GM19455 (cell line): ENCODE data around the gene SHOX.
"Not testable (repeated sequence)": the region's sequence is repeated elsewhere in the genome, so short reads cannot be mapped to it uniquely, and the experiment has no call there.

ENCODE experiments used
- ATAC-seq: cut with Tn5 transposase; IDR thresholded peaks from one replicate; pipeline ENCODE4 v1.9.1; 2021; ENCODE audit not compliant: unreplicated experiment

SHOX gene

DNA sequence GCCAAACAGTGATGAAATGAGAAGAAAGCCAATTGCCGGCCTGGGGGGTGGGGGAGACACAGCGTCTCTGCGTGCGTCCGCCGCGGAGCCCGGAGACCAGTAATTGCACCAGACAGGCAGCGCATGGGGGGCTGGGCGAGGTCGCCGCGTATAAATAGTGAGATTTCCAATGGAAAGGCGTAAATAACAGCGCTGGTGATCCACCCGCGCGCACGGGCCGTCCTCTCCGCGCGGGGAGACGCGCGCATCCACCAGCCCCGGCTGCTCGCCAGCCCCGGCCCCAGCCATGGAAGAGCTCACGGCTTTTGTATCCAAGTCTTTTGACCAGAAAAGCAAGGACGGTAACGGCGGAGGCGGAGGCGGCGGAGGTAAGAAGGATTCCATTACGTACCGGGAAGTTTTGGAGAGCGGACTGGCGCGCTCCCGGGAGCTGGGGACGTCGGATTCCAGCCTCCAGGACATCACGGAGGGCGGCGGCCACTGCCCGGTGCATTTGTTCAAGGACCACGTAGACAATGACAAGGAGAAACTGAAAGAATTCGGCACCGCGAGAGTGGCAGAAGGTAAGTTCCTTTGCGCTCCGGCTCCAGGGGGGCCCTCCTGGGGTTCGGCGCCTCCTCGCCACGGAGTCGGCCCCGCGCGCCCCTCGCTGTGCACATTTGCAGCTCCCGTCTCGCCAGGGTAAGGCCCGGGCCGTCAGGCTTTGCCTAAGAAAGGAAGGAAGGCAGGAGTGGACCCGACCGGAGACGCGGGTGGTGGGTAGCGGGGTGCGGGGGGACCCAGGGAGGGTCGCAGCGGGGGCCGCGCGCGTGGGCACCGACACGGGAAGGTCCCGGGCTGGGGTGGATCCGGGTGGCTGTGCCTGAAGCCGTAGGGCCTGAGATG, at the start of gene SHOX:
TSS of gene SHOX (plus strand) at position 180 of the 885 bp plus-strand sequence. CDS start at position 287, 107 bp downstream.
- ATAC-seq = no peak

DNA sequence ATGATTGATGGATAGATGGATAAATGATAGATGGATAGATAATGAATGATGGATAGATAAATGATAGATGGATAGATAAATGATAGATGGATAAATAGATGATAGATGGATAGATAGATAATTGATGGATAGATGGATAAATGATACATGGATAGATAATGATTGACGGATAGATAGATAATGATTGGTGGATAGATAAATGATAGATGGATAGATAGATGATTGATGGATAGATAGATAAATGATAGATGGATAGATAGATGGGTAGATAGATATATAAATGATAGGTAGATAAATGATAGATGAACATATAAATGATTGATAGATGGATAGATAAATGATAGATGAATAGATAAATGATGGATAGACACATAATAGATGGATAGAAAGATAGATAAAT, 49.5 kb upstream of the SHOX start:
- no peak for ATAC-seq

DNA sequence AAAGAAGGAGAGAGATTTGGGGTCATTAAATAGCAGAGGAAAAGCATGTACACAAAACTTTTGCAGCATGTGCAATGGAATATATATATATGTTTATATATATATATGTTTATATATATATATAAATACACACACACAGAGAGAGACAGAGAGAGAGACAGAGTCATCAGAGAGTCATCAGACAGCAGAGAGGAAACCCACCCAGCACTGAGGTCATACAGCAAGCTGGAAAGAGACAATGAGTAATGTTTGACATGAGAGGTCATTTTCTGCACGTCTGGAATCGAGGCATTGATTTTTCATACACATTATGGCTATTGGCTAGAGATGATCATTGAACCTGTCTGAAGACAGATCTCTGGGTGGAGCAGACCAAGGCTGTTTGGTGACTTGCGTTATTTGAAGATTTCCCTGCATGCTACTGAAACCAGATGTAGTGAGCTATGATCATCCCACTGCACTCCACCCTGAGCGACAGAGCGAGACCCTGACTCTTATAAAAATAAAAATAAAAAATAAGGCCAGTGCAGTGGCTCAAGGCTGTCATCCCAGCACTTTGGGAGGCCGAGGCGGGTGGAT, 48.8 kb upstream of the SHOX start:
- ATAC-seq = no peak

DNA sequence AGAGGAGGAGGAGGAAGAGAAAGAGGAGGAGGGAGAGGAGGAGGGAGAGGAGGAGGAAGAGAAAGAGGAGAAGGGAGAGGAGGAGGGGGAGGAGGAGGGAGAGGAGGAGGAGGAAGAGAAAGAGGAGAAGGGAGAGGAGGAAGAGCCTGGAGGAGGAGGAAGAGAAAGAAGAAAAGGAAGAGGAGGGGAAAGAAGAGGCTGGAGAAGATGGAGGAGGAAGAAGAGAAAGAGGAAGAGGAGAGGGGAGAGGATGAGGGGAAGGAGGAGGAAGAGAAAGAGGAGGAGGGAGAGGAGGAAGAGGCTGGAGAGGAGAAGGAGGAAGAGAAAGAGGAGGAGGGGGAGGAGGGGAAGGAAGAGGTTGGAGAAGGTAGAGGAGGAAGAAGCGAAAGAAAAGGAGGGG, 46.0 kb upstream of the SHOX start:
- ATAC-seq = no peak

DNA sequence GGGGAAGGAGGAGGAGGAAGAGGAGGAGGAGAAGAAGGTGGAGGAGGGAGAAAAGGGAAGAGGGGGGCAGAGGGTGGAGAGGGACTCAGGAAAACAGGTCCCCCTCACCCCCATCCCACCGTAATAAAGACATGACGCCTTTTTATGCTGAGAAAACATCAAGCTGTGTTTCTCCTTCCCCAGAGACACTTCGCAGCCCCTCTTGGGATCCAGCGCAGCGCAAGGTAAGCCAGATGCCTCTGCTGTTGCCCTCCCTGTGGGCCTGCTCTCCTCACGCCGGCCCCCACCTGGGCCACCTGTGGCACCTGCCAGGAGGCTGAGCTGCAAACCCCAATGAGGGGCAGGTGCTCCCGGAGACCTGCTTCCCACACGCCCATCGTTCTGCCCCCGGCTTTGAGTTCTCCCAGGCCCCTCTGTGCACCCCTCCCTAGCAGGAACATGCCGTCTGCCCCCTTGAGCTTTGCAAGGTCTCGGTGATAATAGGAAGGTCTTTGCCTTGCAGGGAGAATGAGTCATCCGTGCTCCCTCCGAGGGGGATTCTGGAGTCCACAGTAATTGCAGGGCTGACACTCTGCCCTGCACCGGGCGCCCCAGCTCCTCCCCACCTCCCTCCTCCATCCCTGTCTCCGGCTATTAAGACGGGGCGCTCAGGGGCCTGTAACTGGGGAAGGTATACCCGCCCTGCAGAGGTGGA, 45.3 kb upstream of the SHOX start:
- no peak for ATAC-seq

DNA sequence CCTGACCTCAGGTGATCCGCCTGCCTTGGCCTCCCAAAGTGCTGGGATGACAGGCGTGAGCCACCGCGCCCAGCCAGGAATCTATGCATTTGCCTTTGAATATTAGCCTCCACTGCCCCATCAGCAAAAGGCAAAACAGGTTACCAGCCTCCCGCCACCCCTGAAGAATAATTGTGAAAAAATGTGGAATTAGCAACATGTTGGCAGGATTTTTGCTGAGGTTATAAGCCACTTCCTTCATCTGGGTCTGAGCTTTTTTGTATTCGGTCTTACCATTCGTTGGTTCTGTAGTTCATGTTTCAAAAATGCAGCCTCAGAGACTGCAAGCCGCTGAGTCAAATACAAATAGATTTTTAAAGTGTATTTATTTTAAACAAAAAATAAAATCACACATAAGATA, 44.2 kb upstream of the SHOX start:
- no peak for ATAC-seq

DNA sequence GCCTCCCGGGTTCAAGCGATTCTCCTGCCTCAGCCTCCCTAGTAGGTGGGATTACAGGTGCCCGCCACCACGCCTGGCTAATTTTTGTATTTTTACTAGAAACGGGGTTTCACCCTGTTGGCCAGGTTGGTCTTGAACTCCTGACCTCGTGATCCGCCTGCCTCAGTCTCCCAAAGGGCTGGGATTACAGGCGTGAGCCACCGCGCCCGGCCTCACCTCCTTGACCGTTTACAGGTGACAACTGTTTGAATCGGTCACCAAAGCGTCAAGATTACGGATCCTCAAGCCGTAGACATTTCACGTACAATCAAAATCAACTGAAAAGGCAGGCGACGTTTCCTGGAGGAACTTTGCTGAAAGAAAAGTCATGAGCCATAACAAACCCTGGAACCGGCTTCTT, 41.3 kb upstream of the SHOX start:
- ATAC-seq = not testable (repeated sequence)

DNA sequence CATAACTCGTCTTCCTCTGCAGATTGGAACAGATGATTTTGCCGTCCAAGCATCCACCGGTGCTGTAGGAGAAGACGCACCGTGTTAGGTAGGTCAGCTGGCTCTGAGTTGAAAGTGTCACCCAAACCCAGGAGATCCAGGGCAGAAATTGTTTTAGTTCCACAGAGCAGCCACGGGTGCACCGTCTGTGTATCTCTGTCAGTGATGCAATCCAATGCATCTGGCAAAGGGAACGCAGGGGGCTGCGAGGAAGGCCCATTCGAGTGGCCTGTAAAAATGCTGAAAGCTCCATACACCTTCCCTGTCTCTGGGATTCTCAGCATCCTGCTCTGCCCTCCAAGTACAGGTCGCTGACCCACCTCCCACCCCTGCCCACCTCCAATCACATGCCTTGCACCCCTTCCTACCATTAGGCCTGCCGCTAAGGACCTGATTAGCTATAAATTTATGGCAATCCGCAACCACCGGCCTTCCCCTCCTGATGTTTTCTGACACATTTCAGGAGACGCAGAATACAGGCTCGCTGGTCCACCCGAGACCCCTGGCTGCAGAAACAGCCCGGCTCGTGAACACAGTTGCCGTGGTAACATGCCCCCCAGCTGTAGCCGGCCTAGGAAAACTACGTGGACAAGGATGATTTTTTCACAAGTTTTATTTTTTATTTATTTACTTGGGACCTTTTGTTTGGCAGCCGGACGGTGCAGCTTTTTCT, 39.7 kb upstream of the SHOX start:
- ATAC-seq = no peak

DNA sequence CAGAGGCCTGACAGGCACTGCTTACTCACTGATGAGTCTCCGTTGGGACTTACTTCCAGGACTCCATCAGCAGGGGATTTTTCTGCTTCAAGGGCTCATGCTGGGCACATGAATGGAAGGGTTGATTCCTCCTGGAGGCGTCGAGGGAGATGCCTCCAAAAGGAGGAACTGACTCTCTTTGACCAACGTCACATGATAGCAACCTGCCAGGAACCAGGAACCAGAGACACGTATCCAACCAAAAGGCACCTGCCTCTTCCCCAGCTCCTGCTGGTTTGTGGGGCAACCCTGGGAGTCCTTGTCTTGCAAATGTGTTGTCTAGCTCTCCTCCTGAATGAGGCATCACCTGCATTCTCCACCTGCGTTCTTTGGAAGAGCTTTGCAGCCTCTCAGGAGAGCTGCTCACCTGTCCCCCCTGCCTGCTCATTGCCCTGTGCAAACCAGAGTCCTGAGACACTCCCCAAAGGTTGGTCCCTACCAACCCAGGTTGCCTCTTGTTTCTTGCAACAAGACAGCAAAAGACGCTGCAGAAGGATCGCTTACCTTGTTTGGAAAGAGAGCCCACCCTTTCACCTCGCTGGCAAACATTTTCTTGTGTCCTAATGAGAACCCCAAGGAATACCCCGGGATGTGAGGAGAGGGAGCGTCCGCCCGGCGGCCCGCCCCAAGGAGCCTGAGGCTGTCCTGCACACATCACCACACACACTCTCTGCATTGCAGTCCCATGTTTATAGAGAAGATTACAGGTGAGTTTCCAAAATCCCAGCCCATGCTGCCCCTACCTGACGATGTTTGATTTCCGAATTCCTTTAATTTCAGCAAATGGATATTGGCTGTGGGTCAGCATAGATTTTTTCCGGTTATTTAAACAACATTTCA, 30.5 kb upstream of the SHOX start:
- ATAC-seq = no peak

DNA sequence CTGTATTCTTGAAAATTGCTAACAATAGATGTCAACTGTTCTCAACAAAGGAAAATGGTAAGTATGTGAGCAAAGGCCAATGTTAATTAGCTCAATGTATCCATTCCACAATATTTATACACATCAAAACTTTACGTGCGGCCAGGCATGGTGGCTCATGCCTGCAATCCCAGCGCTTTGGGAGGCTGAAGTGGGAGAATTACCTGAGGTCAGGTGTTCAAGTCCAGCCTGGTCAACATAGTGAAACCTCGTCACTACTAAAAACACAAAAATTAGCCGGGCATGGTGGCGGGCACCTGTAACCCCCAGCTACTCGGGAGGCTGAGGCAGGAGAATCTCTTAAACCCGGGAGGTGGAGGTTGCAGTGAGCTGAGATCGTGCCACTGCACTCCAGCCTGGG, 27.6 kb upstream of the SHOX start:
- ATAC-seq = not testable (repeated sequence)

DNA sequence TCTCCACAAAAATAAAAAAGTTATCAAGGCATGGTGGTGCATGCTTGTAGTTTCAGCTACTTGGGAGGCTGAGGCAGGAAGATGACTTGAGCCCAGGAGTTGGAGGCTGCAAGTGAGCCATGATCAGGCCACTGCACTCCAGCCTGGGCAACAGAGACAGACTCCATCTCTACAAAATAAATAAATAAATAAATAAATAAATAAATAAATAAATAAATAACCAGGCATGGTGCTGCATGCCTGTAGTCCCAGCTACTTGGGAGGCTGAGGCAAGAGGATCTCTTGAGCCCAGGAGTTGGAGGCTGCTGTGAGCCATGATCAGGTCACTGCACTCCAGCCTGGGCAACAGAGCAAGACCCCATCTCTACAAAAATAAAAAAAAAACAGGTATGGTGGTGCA, 26.0 kb upstream of the SHOX start:
- ATAC-seq = not testable (repeated sequence)

DNA sequence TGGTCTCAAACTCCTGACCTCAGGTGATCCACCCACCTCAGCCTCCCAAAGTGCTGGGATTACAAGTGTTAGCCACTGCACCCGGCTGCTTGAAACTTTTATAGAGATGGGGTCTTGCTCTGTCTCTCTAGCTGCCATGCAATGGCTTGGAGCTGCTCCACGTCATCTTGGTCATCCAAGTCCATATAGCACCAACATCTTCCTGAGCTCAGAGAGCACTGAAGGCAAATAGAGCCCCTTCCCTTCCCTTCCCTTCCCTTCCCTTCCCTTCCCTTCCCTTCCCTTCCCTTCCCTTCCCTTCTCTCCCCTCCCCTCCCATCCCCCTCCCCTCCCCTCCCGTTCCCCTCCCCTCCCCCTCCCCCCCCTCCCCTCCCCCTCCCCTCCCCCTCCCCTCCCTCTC, 22.5 kb upstream of the SHOX start:
- not testable (repeated sequence) for ATAC-seq

DNA sequence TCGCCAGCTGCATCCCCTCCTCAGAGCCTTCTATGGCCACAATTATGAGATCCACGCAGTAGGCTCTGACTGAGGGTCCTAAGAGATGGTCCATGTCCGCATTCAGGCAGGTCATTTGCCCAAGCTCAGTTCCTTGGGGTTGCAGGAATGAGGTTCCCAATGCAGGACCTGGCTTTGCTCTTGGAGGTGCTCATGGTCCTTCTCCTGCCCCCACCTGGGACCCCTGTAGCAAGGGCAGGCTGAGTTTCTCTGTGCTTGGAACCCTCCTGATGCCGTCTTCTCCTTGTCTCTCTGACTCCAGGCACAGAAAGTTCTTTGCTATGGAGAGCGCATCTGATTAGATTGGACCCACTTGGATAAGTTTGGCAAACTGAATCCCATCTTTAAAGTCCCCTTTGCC, 16.5 kb upstream of the SHOX start:
- no peak for ATAC-seq

DNA sequence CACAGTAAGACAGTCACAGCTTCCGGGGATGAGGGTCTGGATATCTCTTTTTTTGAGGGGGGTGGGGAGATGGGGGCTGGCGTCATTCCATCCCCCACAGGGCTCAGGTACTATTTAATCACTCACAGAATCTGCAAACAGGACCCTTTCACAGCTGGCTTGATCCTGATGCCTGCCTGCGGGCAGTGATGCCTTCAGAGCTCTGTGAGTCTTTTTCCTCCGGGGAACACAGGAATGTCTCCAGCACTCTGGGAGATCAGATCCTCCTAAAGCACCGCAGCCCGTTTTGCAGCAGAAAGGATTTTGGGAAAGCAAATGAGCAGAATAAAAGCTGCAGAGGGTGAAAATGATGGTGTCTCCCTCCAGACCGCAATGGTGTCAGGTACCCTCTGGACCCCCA, 13.2 kb upstream of the SHOX start:
- ATAC-seq = no peak

DNA sequence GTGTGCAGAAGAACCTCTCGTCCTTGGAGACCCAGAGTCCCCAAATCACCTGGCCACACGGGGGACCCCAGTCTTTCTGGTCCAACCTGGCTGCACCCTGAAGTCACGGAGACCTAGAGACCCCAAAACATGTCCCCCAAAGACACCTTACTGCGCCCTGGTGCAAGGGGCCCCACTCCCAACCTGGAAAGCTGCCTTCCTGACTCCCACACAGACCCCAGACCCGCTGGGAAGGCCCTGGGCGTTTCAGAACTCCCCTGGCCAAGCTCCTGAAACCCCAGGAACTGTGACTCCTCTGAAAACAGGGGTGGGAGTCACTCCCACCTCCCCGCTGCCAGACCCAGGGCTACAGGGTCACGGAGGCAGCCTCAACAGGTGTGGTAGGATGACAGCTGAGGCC, 12.7 kb upstream of the SHOX start:
- ATAC-seq = no peak

DNA sequence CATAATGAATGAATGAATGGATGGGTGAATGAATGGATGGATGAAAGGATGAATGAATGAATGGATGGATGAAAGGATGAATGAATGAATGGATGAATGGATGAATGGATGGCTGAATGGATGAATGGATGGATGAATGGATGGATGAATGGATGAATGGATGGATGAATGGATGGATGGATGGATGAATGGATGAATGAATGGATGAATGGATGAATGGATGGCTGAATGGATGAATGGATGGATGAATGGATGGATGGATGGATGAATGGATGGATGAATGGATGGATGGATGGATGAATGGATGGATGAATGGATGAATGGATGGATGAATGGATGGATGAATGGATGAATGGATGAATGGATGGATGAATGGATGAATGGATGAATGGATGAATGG, 12.3 kb upstream of the SHOX start:
- ATAC-seq = not testable (repeated sequence)

DNA sequence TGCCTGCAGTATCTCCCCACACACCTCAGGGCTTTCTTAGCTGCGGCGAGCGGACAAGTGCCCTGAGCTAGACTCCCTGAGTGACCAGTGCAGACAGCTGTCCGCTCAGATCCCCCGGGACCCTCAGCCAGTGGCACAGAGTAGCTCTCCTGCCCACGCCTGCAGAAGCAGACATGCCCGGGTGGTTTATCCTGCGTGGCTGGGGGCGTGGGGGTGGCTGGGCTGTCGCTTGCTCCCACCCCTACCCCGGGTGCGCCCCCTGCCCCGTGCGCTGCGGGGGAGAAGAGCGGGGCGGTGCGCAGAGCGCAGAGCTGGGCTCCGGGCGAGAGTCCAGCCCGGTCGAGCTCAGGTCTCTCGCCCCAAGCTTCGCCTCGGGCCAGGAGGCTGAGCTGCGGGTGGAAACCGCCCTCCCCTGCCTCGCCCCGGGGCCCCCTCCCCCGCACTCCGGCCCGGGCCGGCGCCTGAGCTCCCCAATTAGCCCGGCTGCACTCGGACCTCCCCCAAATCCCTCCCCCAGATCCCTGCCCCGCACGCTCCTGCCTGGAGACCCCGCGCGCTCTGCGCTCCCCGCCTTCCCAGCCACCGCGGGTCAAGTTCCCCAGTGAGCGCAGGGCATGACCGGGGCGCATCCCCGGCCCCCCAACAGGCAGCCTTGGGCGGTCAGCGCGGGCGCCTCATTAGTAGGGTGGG, 11.7 kb upstream of the SHOX start:
- ATAC-seq = no peak

DNA sequence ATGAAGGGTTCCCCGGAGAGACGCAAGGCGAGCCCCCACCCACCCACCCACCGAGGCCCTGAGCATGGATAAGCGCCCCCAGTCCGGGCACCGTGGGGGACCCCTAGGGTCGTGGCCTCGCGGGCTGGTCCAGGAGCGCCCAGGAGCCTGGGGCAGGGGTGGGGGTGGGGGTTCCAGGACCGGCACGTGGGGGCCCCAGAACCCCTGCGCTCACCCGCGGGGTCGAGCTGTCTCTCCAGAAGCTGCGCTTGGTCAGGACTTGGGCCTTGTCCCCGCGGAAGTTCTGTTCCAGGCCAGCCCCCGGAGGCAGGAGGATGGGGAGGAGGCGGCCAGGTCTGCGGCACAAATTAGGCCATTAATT, 11.2 kb upstream of the SHOX start:
- ATAC-seq = no peak

DNA sequence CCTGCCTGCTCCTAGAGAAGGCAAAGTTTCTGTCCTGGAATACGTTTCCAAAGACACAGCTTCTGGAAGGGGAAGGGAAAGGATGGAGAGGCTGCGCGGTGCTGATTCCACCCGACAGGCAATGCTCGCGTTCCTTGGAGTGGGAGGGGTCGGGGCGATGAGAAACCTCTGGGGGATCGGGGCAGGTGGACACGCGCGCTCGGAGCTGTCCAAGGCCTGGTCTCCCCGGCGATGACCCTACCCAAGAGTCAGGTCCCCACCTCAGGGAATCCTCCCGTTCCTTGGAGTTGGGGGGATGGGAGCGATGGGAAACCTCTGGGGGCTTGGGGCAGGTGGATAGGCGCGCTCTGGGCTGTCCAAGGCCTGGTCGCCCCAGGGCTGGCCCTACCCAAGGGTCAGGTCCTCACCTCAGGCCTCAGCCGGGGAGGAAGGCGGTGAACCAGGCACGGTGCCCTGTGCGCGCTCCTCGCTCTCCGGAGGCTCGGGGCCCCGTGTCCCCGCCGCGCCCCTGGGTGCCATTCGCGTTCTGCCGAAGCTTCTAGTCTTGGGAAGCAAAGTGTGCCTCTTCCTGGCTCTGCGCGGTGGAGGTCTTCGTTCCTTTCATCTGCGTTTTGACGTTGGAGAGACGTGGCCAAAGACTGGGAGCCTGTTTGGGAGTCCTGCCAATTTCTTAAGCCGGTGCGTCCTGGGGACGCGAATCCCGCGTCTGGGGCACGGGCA, 10.6 kb upstream of the SHOX start:
- ATAC-seq = no peak
